HEK293T (cell line): Measurements from ENCODE around the gene NUCB1.
A peak's percentile ranks its signal among the peaks of the same experiment; 100 is the strongest.

Experiments
- CTCF ChIA-PET: fragments of 350-600 bp; formaldehyde crosslinking; extraction: SDS; loops from one replicate; lab custom pipeline; 2021; ENCODE audit warnings: antibody characterized with exemption, inconsistent platforms; lab: Yijun Ruan, JAX
- POLR2A ChIA-PET: fragments of 350-600 bp; formaldehyde crosslinking; extraction: SDS; loops from one replicate; lab custom pipeline; 2020; ENCODE audit warnings: antibody characterized with exemption, inconsistent platforms; lab: Yijun Ruan, JAX
- DNase-seq: peaks from one replicate; pipeline ENCODE4 v3.0.0; 2012; ENCODE audit warnings: mixed read lengths; ENCODE audit errors: extremely low spot score
- ARNT ChIP-seq: fragments of 450-650 bp; IDR thresholded peaks from 2 replicates; pipeline ENCODE4 v1.6.1; 2017; ENCODE audit warnings: mild to moderate bottlenecking
- CTBP1 ChIP-seq: fragments of 450-650 bp; IDR thresholded peaks from 2 replicates; pipeline ENCODE4 v1.6.1; 2016; ENCODE audit warnings: borderline replicate concordance
- ELF4 ChIP-seq: fragments of 450-650 bp; IDR thresholded peaks from 2 replicates; pipeline ENCODE4 v1.6.1; 2017; ENCODE audit warnings: antibody characterized with exemption
- FOXA1 ChIP-seq: fragments of 450-650 bp; IDR thresholded peaks from 2 replicates; pipeline ENCODE4 v1.6.1; 2016; ENCODE audit warnings: mild to moderate bottlenecking
- FOXM1 ChIP-seq: fragments of 450-650 bp; IDR thresholded peaks from 2 replicates; pipeline ENCODE4 v1.6.1; 2017; ENCODE audit warnings: mild to moderate bottlenecking, borderline replicate concordance
- HDGF ChIP-seq: fragments of 450-650 bp; IDR thresholded peaks from 2 replicates; pipeline ENCODE4 v1.6.1; 2017; ENCODE audit warnings: antibody characterized with exemption, borderline replicate concordance
- L3MBTL2 ChIP-seq: fragments of 450-650 bp; conservative IDR thresholded peaks from 2 replicates; pipeline ENCODE4 v1.6.1; 2016; ENCODE audit warnings: mild to moderate bottlenecking
- LEF1 ChIP-seq: fragments of 450-650 bp; IDR thresholded peaks from 2 replicates; pipeline ENCODE4 v1.6.1; 2017; ENCODE audit warnings: mild to moderate bottlenecking, borderline replicate concordance
- NFRKB ChIP-seq: fragments of 450-650 bp; IDR thresholded peaks from 2 replicates; pipeline ENCODE4 v1.6.1; 2016; ENCODE audit warnings: mild to moderate bottlenecking, moderate library complexity
- PKNOX1 ChIP-seq: fragments of 450-650 bp; IDR thresholded peaks from 2 replicates; pipeline ENCODE4 v1.6.1; 2016
- SUZ12 ChIP-seq: fragments of 450-650 bp; IDR thresholded peaks from 2 replicates; pipeline ENCODE4 v1.6.1; 2016; ENCODE audit warnings: mild to moderate bottlenecking
- TARDBP ChIP-seq: fragments of 450-650 bp; IDR thresholded peaks from 2 replicates; pipeline ENCODE4 v1.6.1; 2016
- ZNF384 ChIP-seq: fragments of 450-650 bp; IDR thresholded peaks from 2 replicates; pipeline ENCODE4 v1.6.1; 2016

The NUCB1 gene

DNA sequence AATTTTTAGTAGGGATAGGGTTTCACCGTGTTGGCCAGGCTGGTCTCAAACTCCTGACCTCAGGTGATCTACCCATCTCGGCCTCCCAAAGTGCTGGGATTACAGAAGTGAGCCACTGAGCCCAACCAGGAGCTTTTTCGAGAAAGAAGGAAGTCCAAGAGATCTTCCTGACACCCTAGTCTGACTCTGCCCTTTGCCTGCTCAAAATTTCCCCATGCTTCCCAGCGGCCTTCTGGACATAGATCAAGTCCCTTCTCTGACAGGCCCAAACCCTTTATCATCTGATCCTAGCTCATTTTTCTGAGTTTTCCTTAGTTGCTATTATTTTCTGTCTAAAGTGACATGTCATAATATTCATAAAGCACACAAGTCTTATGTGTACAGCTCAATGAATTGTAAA lies 53.0 kb downstream of the NUCB1 start:
- CTCF ChIA-PET = interaction anchor here (0.6 to 2.2 kb wide), 2 partner anchors 18 to 310 kb away, joined by 3 to 10 read pairs; no protein-coding TSS in a partner anchor
- DNase-seq = no peak
- TF ChIP-seq LEF1 (no peak), L3MBTL2 (no peak), ARNT (no peak)
- POLR2A ChIA-PET = interaction anchor here (0.6 to 3.1 kb wide), 5 partner anchors 11 to 160 kb away, joined by 3 to 18 read pairs (median 7); partner anchors contain the start of gene DHDH

- ChIA-PET POLR2A (interaction anchor here (0.6 to 3.1 kb wide), 14 partner anchors 8 to 723 kb away, joined by 3 to 18 read pairs (median 4); partner anchors contain the start of genes DHDH, FTL, GYS1 and PPP1R15A), CTCF (interaction anchor here (0.6 to 2.2 kb wide), 3 partner anchors 17 to 425 kb away, joined by 3 to 10 read pairs (median 5); partner anchors contain the start of gene DHDH)
- TF ChIP-seq ARNT = no peak
- no peak for TF ChIP-seq TARDBP
- TF ChIP-seq ZNF384 = peak; percentile 88
- TF ChIP-seq PKNOX1 = no peak
- no peak for DNase-seq
These were observed 54.0 kb downstream of the NUCB1 start for GRCh38 chr19:48953990-48954594.

DNA sequence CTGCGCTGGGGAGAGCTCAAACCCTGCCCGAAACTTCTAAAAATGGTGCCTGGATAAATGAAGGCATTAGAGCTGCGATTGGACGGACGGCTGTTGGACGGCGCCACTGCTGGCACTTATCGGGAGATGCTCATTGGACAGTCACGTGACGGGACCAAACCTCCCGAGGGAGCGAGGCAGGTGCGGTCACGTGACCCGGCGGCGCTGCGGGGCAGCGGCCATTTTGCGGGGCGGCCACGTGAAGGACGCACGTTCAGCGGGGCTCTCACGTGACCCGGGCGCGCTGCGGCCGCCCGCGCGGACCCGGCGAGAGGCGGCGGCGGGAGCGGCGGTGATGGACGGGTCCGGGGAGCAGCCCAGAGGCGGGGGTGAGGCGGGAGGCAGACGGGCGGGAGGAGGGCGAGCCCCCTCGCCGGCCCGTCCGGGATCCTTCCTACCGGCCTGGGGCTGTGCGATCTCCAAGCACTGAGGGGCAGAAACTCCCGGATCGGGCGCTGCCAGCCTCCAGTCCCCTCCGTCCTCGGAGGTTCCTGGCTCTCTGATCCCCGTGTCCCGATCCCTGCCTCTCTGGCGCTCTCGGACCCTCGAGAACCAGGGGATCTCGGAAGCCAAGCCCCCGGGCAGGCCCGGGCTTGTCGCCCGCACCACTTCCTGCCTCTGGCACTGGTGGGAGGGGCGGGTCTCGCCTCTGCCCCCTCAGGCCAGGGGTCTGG lies 54.6 kb downstream of the NUCB1 start, which contains the start of gene BAX:
BAX (plus strand) TSS at position 281 of the 713 bp plus-strand sequence; CDS start at position 335, 54 bp downstream.
- CTCF ChIA-PET = interaction anchor here (0.6 to 2.2 kb wide), 3 partner anchors 16 to 425 kb away, joined by 3 to 10 read pairs (median 5); partner anchors contain the start of gene DHDH
- POLR2A ChIA-PET = interaction anchor here (0.6 to 3.1 kb wide), 14 partner anchors 8 to 722 kb away, joined by 3 to 18 read pairs (median 4); partner anchors contain the start of genes DHDH, FTL, GYS1 and PPP1R15A
- no peak for TF ChIP-seq NFRKB
- TF ChIP-seq PKNOX1 = peak; percentile 45
- 0 out of 2 replicates have a peak, but pooled peaks have one; percentile 55 for TF ChIP-seq ARNT
- DNase-seq = peak; percentile 98

GRCh38 chr19:48955308-48955958 lies 55.3 kb downstream of the NUCB1 start:
- ChIA-PET POLR2A (interaction anchor here (1.1 to 3.1 kb wide), 4 partner anchors 9 to 38 kb away, joined by 3 to 18 read pairs (median 6); partner anchors contain the start of genes FTL, GYS1 and RUVBL2), CTCF (no interaction called here)
- DNase-seq = no peak
- TF ChIP-seq ELF4 (no peak), FOXA1 (no peak)

- ChIA-PET POLR2A (no interaction called here), CTCF (no interaction called here)
- no peak for TF ChIP-seq FOXA1
- no peak for TF ChIP-seq NFRKB
- no peak for TF ChIP-seq HDGF
- no peak for TF ChIP-seq SUZ12
- TF ChIP-seq TARDBP = no peak
- DNase-seq = no peak
These were observed 57.9 kb downstream of the NUCB1 start for GRCh38 chr19:48958006-48958405.

DNA sequence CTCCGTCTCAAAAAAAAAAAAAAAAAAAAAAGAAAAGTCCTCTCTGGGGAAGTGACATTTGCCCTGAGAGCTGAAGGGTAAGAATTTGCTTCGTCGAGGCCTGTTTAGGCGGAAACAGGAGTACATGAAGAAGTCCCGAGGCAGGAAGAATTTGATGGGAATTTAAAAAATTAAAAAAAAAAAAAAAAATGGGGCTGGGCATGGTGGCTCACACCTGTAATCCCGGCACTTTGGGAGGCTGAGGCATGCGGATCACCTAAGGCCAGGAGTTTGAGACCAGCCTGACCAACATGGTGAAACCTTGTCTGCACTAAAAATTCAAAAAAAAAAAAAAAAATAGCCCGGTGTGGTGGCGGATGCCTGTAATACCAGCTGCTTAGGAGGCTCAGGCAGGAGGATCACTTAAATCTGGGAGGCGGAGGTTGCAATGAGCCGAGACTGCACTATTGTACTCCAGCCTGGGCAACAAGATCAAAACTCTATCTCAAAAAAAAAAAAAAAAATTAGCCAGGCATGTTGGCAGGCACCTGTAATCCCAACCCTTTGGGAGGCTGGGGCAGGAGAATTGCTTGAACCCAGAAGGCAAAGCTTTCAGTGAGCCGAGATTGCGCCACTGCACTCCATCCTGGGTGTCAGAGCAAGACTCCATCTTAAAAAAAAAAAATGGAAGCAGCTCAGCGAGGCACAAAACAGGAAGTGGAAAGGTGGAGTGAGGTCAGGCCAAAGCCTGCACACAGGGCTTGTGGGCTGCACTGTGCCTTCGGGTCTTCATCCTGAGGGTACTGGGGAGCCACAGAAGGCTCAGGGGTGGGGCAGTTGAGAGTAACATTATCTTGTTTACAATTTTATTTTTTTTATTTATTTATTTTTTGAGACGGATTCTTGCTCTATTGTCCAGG lies 59.5 kb downstream of the NUCB1 start:
- POLR2A ChIA-PET = no interaction called here
- no peak for DNase-seq
- TF ChIP-seq LEF1 (no peak), CTBP1 (no peak), FOXM1 (no peak), ELF4 (no peak), NFRKB (no peak), ZNF384 (no peak)
- CTCF ChIA-PET = interaction anchor here (0.6 to 0.9 kb wide), 2 partner anchors 11 to 114 kb away, joined by 3 read pairs; no protein-coding TSS in a partner anchor

- DNase-seq = no peak
- POLR2A ChIA-PET = interaction anchor here (1.3 to 1.5 kb wide), 2 partner anchors 87 to 89 kb away, joined by 6 to 9 read pairs; partner anchors contain the start of gene PPP1R15A
- CTCF ChIA-PET = interaction anchor here (1.1 to 1.6 kb wide), 2 partner anchors 10 to 166 kb away, joined by 3 to 7 read pairs; no protein-coding TSS in a partner anchor
- TF ChIP-seq ELF4 (no peak), L3MBTL2 (0 out of 2 replicates have a peak, but pooled peaks have one; percentile 15)
These were observed 61.0 kb downstream of the NUCB1 start for GRCh38 chr19:48961051-48961649.
